Eye (tissue), 1 donor: ENCODE data around the gene CDH5.
"Not testable (repeated sequence)": the region's sequence is repeated elsewhere in the genome, so short reads cannot be mapped to it uniquely, and the experiment has no call there.

Source experiments
- DNase-seq: peaks from one replicate; pipeline ENCODE4 v3.0.0-alpha.2; 2015

Gene CDH5

GRCh38 chr16:66366433-66367299 is at the start of gene CDH5:
Gene CDH5, plus strand, starts transcription at chr16:66366691. Its CDS starts 12,647 bp downstream, at chr16:66379338.
- DNase-seq = peak; percentile 39

- DNase-seq = no peak
Observed at GRCh38 chr16:66318505-66318904, 48.0 kb upstream of the CDH5 start.

GRCh38 chr16:66320774-66321173 is 45.7 kb upstream of the CDH5 start:
- no peak for DNase-seq

- DNase-seq = no peak
Observed at GRCh38 chr16:66322174-66322573, 44.3 kb upstream of the CDH5 start.

- peak; percentile 71 for DNase-seq
Observed at GRCh38 chr16:66324815-66325515, 41.5 kb upstream of the CDH5 start.

GRCh38 chr16:66325717-66326376 is 40.6 kb upstream of the CDH5 start:
- DNase-seq = peak; percentile 77

- peak; percentile 90 for DNase-seq
Observed at GRCh38 chr16:66326991-66327513, 39.4 kb upstream of the CDH5 start.

- no peak for DNase-seq
Observed at GRCh38 chr16:66328282-66328681, 38.2 kb upstream of the CDH5 start.

GRCh38 chr16:66331464-66331863 is 35.0 kb upstream of the CDH5 start:
- DNase-seq = not testable (repeated sequence)

- no peak for DNase-seq
Observed at GRCh38 chr16:66332634-66333610, 33.6 kb upstream of the CDH5 start.

GRCh38 chr16:66334853-66335574 is 31.5 kb upstream of the CDH5 start:
- no peak for DNase-seq

- peak; percentile 79 for DNase-seq
Observed at GRCh38 chr16:66335704-66336329, 30.7 kb upstream of the CDH5 start.

GRCh38 chr16:66337463-66338188 is 28.9 kb upstream of the CDH5 start:
- DNase-seq = no peak

- DNase-seq = peak; percentile 63
Observed at GRCh38 chr16:66342294-66342900, 24.1 kb upstream of the CDH5 start.

- DNase-seq = peak; percentile 79
Observed at GRCh38 chr16:66344533-66345145, 21.9 kb upstream of the CDH5 start.

- no peak for DNase-seq
Observed at GRCh38 chr16:66346221-66346620, 20.3 kb upstream of the CDH5 start.

GRCh38 chr16:66352304-66352703 is 14.2 kb upstream of the CDH5 start:
- DNase-seq = no peak

- no peak for DNase-seq
Observed at GRCh38 chr16:66353055-66353454, 13.4 kb upstream of the CDH5 start.
